Activated CD4-positive, alpha-beta T cell treated with anti-CD3 and anti-CD28 coated beads, Interleukin-2, Interleukin-6, amounts not matched to agents 100 ng/mL and 50 ng/mL, durations not matched to agents 16 hours and 8 hours (primary cell): ENCODE data around the gene CACNG4.

Experiments used
- DNase-seq: peaks from one replicate; pipeline ENCODE4 v3.0.0-alpha.2; 2020

Gene CACNG4

DNA sequence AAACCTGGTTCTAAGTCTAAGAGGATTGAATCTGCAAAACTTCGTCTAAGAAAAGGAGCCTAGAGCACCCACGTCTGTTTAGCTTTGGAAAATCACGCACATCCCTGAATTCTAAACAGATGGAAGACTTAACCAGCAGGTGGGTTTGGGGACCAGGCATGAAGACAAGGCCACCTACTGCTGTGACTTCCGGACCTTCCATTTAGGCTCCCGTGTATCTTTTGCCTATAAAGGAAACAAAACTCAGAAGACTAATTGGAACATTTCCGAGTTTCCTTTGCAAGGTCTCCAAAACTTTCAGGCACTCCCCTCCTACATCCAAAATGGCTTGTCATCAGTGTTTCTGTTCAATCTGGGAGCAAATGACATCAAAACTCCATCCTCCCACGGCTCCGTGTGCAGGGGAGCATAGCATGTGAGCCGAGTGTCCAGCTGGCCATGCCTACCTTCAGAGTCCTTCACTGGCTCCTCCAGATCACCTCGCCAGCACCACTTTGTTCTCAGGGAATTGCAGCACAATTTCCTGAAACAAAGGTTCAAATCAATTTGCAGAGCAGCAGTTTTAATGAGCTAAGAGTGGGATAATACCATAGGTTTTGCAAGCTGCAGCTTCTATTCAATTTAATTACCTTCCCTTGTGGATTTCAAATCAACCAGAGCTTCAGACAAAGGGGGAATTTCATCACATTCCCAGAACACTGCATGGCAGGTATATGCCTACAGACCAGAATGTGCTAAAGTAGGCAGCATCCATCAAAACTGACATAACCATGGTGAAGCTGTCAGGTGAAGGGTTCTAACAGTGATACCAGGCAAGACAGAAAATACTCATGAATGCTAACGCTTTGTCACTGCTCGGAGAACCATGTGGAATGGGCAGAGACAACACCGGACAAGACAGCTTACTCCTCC, 103.3 kb downstream of the CACNG4 start:
- no peak for DNase-seq

DNA sequence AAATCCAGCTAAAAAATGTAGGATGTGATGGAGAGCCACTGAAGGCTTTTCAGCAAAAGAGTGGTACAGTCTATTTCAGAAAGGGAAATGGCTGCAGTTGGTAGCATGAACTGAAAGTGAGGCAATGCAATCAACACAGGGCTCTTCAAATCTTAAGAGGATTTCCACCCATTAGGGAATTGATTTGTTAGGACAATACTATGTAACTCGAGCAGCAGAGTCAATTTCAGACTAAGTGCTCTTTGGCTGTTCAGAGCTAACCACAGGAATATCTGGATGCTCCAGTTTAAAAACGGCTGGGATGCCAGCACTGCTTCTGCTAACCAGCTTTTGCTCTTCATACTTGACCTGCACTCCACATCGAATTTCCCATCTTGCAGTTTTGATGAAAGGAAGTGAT, 104.5 kb downstream of the CACNG4 start:
- DNase-seq = no peak

DNA sequence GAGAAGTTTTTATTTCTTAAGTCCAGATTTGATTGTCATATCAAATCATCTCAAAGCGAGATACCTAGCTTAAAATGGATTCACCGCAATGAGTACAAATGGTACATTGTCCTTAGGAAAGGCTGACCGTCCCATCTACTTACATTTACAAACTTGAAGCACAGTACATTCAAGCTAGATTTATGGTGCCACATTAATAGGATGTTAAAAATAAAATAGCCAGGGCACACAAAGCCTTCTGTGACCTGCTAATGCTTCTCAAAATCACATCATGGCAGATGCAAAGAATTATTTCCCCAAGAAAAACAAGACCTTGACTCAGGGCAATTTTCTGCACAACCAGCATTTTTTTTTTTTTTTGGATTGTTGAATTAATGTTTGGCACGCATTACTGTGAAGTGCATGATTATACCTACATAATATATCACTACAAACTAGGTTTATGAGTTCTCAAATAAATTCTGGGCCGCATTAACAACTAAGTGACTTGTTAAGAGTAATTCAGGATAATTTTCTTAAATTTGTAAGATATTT, 105.2 kb downstream of the CACNG4 start:
- no peak for DNase-seq

DNA sequence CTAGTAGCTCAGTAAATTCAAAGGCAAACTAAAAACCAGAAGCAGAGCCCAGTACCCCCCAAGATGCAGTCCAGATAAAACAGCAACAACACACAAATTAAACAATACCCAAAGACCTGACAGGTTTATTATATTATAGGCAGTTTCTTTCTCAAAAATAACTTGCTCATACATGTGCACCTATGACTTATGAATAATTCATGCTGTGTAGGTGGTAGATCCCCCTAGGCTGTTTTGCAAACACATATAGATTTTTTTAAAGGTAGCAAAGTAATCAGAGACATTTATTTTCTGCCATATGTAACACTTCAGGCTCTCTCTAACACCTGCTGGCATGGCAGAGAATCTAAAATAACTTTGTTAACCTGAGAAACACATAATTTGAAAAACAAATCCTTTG, 107.1 kb downstream of the CACNG4 start:
- no peak for DNase-seq

GRCh38 chr17:67072885-67073284, 108.4 kb downstream of the CACNG4 start:
- DNase-seq = no peak

GRCh38 chr17:67074781-67075180, 110.3 kb downstream of the CACNG4 start:
- no peak for DNase-seq

DNA sequence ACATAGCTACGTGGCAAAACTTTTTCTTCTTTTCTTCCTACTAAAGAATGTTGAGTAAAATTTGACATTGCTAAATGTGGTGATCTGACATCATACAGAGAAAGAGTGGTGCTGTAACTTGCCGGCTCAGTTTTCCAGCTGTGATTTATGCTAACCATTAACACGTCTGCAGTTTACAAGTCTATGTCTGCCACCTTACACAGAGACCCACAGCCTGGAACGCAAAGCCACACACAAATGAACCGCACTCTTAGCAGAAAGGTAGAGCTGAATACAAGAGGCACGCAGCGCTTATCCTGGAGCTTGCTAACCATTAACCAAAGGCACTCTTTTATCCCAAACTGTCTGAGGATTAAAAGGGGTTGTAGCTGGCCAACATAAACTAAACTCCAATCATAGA, 111.8 kb downstream of the CACNG4 start:
- DNase-seq = no peak

GRCh38 chr17:67078292-67078691, 113.8 kb downstream of the CACNG4 start:
- DNase-seq = no peak

DNA sequence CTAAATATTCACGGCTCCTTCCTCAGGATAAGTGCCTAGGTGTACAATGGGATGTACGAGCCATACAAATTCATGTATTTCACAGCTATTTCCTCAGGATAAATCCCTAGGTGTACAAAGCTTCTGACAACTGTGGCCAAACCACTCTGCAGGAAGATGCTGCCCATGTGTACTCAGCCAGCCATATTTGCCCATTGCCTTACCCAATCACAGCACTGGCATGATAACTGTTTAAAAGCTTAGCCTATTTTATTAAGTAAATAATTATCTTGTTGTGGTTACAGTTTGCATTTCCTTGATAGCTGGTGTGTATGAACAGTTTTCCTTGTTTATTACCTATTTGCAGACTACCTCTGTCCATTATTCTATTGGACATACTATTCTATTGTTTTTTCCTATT, 115.0 kb downstream of the CACNG4 start:
- DNase-seq = no peak

GRCh38 chr17:67080804-67081203, 116.3 kb downstream of the CACNG4 start:
- no peak for DNase-seq

- peak; percentile 12 for DNase-seq
Measured at GRCh38 chr17:67082107-67082506, 117.6 kb downstream of the CACNG4 start.
